A673 (cell line): ENCODE results near the gene HPCAL1.
"Not testable (repeated sequence)": the region's sequence is repeated elsewhere in the genome, so short reads cannot be mapped to it uniquely, and the experiment has no call there.

ENCODE experiments used
- CTCF ChIP-seq: fragments of 300-800, 200-600 bp; sonication (generic); conservative IDR thresholded peaks from 2 replicates; pipeline ENCODE4 v1.5.1; 2017; ENCODE audit warnings: low read depth, mild to moderate bottlenecking, antibody characterized with exemption, low read length, moderate library complexity, mixed read lengths
- EZH2 ChIP-seq: fragments of 200-600 bp; sonication (generic); IDR thresholded peaks from 2 replicates; pipeline ENCODE4 v1.6.1; 2017; ENCODE audit warnings: borderline replicate concordance, low read depth, mild to moderate bottlenecking, mixed read lengths, antibody characterized with exemption, low read length; ENCODE audit not compliant: poor library complexity, severe bottlenecking

GRCh38 chr2:10457195-10457594 is 154.5 kb downstream of the HPCAL1 start:
- not testable (repeated sequence) for TF ChIP-seq CTCF, EZH2
